ENCODE data around the gene ZKSCAN7.

- TF ChIP-seq CTCF (IDR thresholded peaks at IDR 0.05 in 8 of 11, conservative IDR thresholded peaks at IDR 0.05 in 3 of 11) (no peak), POLR2A (IDR thresholded peaks at IDR 0.05) (no peak), POLR2AphosphoS5 (IDR thresholded peaks at IDR 0.05) (no peak)
These were observed 45.5 kb upstream of the ZKSCAN7 start for GRCh38 chr3:44509393-44509921.
